Measurements from ENCODE around the gene ARHGAP18. TPM values are rescaled to one million over a fixed set of nuclear protein-coding genes. Genes with fewer than 3 reads are reported as not detected.

Gene ARHGAP18
- total RNA-seq, 1 donor from 2014 or later: 60.8 TPM

GRCh38 chr6:129750360-129750759, 40.4 kb upstream of the ARHGAP18 start:
- DNase-seq: no peak
- TF ChIP-seq CTCF (IDR thresholded peaks at IDR 0.05): no peak
- Histone ChIP-seq H3K36me3 (no peaks in the 10 kb centered on the region), H3K27ac (peak overlapping the region; percentile 53), H3K4me1 (peaks cover 28% of the 10 kb centered on the region), H3K4me3 (no peak overlapping the region), H3K9me3 (no peaks in the 10 kb centered on the region), H3K27me3 (no peaks in the 10 kb centered on the region)
- intact Hi-C loops (cut with DNase I): no loop called here
- ATAC-seq: no peak

GRCh38 chr6:129749749-129750120, 39.8 kb upstream of the ARHGAP18 start:
- TF ChIP-seq CTCF (IDR thresholded peaks at IDR 0.05): no peak
- no peak for DNase-seq
- Histone ChIP-seq H3K27ac (peak overlapping the region; percentile 53), H3K9me3 (no peaks in the 10 kb centered on the region), H3K36me3 (no peaks in the 10 kb centered on the region), H3K4me1 (peaks cover 28% of the 10 kb centered on the region), H3K27me3 (no peaks in the 10 kb centered on the region), H3K4me3 (no peak overlapping the region)
- ATAC-seq: peak; percentile 70
- intact Hi-C loops (cut with DNase I): no loop called here

GRCh38 chr6:129748901-129749748, 39.1 kb upstream of the ARHGAP18 start:
- TF ChIP-seq CTCF (IDR thresholded peaks at IDR 0.05): no peak
- intact Hi-C loops (cut with DNase I): no loop called here
- DNase-seq (no peak), ATAC-seq (no peak)
- Histone ChIP-seq H3K4me1 (peaks cover 31% of the 10 kb centered on the region), H3K36me3 (no peaks in the 10 kb centered on the region), H3K9me3 (no peaks in the 10 kb centered on the region), H3K4me3 (no peak overlapping the region), H3K27me3 (no peaks in the 10 kb centered on the region), H3K27ac (peak overlapping the region; percentile 53)

- no peaks in the 10 kb centered on the region for H3K36me3 ChIP-seq
- H3K27ac ChIP-seq: peak overlapping the region; percentile 53
- DNase-seq (no peak), ATAC-seq (peak; percentile 83)
- intact Hi-C loops (cut with DNase I): no loop called here
- H3K9me3 ChIP-seq: no peaks in the 10 kb centered on the region
- no peak overlapping the region for H3K4me3 ChIP-seq
- no peak for TF ChIP-seq CTCF (IDR thresholded peaks at IDR 0.05)
- H3K4me1 ChIP-seq: peaks cover 33% of the 10 kb centered on the region
- no peaks in the 10 kb centered on the region for H3K27me3 ChIP-seq
These were observed 38.4 kb upstream of the ARHGAP18 start for GRCh38 chr6:129748212-129748900.

- no peaks in the 10 kb centered on the region for H3K9me3 ChIP-seq
- H3K27ac ChIP-seq: no peak overlapping the region
- ATAC-seq (no peak), DNase-seq (no peak)
- no peaks in the 10 kb centered on the region for H3K27me3 ChIP-seq
- H3K4me3 ChIP-seq: no peak overlapping the region
- intact Hi-C loops (cut with DNase I): no loop called here
- TF ChIP-seq CTCF (IDR thresholded peaks at IDR 0.05): no peak
- no peaks in the 10 kb centered on the region for H3K36me3 ChIP-seq
- peaks cover 33% of the 10 kb centered on the region for H3K4me1 ChIP-seq
These were observed 37.7 kb upstream of the ARHGAP18 start for GRCh38 chr6:129747588-129748112.
